Measurements from ENCODE around the gene ATN1. TPM values are rescaled to one million over a fixed set of nuclear protein-coding genes. Genes with fewer than 3 reads are reported as not detected.
A peak's percentile ranks its signal among the peaks of the same experiment; 100 is the strongest.

The ATN1 gene
- total and polyA plus RNA-seq, 9 of the 15 experiments (the other 6 are each of a cell fraction or from before 2014, with no cell fraction given): 0.15 to 49.8 (median 2.7) TPM

GRCh38 chr12:6962285-6963015 is 34.7 kb downstream of the ATN1 start (continued):
- TF ChIP-seq ZBTB11 (CRISPR knock-in tag; IDR thresholded peaks at IDR 0.05) (peak in 1 of 3 experiments; percentile 36; a peak in 1 of 6 replicates), CREB3L1 (IDR thresholded peaks at IDR 0.05; ENCODE audit: borderline replicate concordance, low read depth) (no peak), CEBPB (tag; IDR thresholded peaks at IDR 0.05) (peak; percentile 92), PHF21A (IDR thresholded peaks at IDR 0.05; ENCODE audit: borderline replicate concordance, low read depth) (no peak), ZNF668 (CRISPR knock-in tag; IDR thresholded peaks at IDR 0.05) (no peak), CEBPG (CRISPR knock-in tag; IDR thresholded peaks at IDR 0.05) (peak; percentile 60; the same call in 1 of the 2 replicates), CEBPG (tag; conservative IDR thresholded peaks at IDR 0.05 in 1 of 2, IDR thresholded peaks at IDR 0.05 in 1 of 2) (peak; percentile 45 to 82; a peak in 2 of 4 replicates)
- TF ChIP-seq, protein P1, sequence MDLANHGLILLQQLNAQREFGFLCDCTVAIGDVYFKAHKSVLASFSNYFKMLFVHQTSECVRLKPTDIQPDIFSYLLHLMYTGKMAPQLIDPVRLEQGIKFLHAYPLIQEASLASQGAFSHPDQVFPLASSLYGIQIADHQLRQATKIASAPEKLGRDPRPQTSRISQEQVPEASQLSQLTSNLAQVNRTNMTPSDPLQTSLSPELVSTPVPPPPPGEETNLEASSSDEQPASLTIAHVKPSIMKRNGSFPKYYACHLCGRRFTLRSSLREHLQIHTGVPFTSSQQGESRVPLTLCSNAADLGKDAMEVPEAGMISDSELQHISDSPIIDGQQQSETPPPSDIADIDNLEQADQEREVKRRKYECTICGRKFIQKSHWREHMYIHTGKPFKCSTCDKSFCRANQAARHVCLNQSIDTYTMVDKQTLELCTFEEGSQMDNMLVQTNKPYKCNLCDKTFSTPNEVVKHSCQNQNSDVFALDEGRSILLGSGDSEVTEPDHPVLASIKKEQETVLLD (IDR thresholded peaks at IDR 0.05): peak; percentile 32; the same call in 1 of the 2 replicates

Data from K562 (cell line).